ENCODE measurements around the gene MT1M.

DNA sequence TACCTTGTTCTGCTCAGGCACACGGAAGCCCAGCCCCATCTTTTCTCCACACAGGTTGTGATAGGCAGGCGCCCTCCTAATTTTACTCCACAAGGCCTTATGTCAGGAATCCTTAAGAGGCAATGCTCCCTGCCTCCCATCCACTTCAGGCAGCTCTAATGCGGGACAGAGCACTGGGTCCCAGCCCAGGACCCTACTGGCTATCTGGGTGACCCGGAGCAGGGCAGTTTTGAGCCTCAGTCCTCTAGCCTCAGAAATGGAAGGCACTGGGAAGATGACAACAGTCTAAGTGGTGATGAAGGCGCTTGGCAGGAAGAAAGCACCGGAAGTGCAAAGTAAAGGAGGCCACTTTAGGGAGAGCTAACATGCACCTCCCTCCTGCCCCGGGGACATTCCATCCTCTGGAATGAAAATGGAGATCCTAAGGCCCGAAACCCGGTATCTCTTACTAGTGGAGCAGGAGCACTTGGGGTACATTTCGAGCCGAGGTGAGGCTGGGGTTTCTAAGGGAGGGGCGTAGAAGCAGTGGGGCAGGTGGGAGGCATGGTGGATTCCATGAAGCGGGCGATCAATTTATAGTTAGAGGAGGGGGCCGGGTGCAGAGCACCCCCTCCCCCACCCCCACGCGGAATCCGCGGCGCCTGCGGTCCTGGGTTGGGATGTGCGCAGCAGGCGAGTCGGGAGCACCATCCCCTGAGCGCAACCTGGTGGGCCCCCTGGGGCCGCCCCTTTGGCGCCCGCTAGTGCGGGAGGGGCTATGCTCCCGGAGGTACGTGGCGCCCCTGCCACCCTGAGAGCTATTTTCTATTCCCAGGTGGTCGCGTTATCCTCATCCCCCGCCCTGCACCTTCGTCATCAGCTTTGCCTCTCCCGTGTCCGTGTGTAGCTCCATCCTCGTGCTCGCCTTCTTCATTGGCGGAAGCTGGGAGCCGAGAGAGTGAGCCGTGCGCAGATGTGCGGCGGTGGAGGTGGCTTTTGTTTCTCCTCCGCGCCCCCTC, 30.2 kb downstream of the MT1M start:
- TF ChIP-seq ZNF331 (CRISPR knock-in tag; IDR thresholded peaks at IDR 0.05; ENCODE audit: low read depth) (no peak), ZNF114 (CRISPR knock-in tag; IDR thresholded peaks at IDR 0.05) (no peak), EZH2 (IDR thresholded peaks at IDR 0.05; ENCODE audit: low read depth, unreplicated experiment) (peak; percentile 28), CREB1 (CRISPR knock-in tag; IDR thresholded peaks at IDR 0.05; ENCODE audit: low read depth) (no peak), POLR2AphosphoS5 (IDR thresholded peaks at IDR 0.05; ENCODE audit: low read depth) (peak; percentile 40), STAT1 (IDR thresholded peaks at IDR 0.05; ENCODE audit: unreplicated experiment) (no peak)
- TF ChIP-seq, protein P1, sequence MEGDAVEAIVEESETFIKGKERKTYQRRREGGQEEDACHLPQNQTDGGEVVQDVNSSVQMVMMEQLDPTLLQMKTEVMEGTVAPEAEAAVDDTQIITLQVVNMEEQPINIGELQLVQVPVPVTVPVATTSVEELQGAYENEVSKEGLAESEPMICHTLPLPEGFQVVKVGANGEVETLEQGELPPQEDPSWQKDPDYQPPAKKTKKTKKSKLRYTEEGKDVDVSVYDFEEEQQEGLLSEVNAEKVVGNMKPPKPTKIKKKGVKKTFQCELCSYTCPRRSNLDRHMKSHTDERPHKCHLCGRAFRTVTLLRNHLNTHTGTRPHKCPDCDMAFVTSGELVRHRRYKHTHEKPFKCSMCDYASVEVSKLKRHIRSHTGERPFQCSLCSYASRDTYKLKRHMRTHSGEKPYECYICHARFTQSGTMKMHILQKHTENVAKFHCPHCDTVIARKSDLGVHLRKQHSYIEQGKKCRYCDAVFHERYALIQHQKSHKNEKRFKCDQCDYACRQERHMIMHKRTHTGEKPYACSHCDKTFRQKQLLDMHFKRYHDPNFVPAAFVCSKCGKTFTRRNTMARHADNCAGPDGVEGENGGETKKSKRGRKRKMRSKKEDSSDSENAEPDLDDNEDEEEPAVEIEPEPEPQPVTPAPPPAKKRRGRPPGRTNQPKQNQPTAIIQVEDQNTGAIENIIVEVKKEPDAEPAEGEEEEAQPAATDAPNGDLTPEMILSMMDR (conservative IDR thresholded peaks at IDR 0.05; ENCODE audit: low read depth in 2 of 2): no peak

Measured in GM23338 (cell line).